IMR-90 (cell line): ENCODE data around the gene RPP21. TPM values are rescaled to one million over a fixed set of nuclear protein-coding genes. Genes with fewer than 3 reads are reported as not detected.

ENCODE experiments used
- ATAC-seq: fragments of 200-7000 bp; cut with Tn5 transposase; 2 replicates; pipeline ENCODE4 v1.9.1; 2020; ENCODE audit warnings: low read depth, mild to moderate bottlenecking, moderate library complexity
- BruUV-seq: library from RNA; stranded (reverse); fragments of 400-500 nt; replicated peaks from 2 replicates; lab custom pipeline; 2021; lab: Mats Ljungman, UMichigan
- CTCF ChIA-PET: fragments of 300-600 bp; formaldehyde crosslinking; extraction: SDS; loops from one replicate; lab custom pipeline; 2021; ENCODE audit warnings: antibody characterized with exemption; lab: Yijun Ruan, JAX
- POLR2A ChIA-PET: fragments of 300-600 bp; sonication (Branson Sonifier 250); formaldehyde crosslinking; loops from one replicate; lab custom pipeline; 2022; ENCODE audit warnings: antibody characterized with exemption; ENCODE audit not compliant: unreplicated experiment; lab: Charles Lee
- DNase-seq: peaks from one replicate; pipeline ENCODE4 v3.0.0; 2013
- H2AFZ ChIP-seq: replicated peaks from 2 replicates; pipeline ENCODE3; 2013; ENCODE audit warnings: low read length, mild to moderate bottlenecking; ENCODE audit not compliant: poor library complexity
- H2AK5ac ChIP-seq: 2 replicates; pipeline ENCODE4 v1.6.1; 2013; ENCODE audit warnings: low read depth, low read length, inconsistent platforms
- H2AK9ac ChIP-seq: replicated peaks from 2 replicates; pipeline ENCODE3; 2013; ENCODE audit warnings: mild to moderate bottlenecking, low read depth, low read length, moderate library complexity; ENCODE audit not compliant: poor library complexity
- H2BK120ac ChIP-seq: 2 replicates; pipeline ENCODE4 v1.6.1; 2013; ENCODE audit warnings: low read depth, low read length, inconsistent platforms
- H2BK15ac ChIP-seq: 3 replicates; pipeline ENCODE4 v1.6.1; 2013; ENCODE audit warnings: low read depth, low read length, inconsistent platforms
- H2BK20ac ChIP-seq: 2 replicates; pipeline ENCODE4 v1.6.1; 2013; ENCODE audit warnings: low read depth, mild to moderate bottlenecking, inconsistent platforms, low read length, moderate library complexity
- H2BK5ac ChIP-seq: 2 replicates; pipeline ENCODE4 v1.6.1; 2013; ENCODE audit warnings: mild to moderate bottlenecking, low read depth, low read length, inconsistent platforms; ENCODE audit not compliant: poor library complexity, severe bottlenecking
- H3K14ac ChIP-seq: replicated peaks from 2 replicates; pipeline ENCODE4 v1.6.1; 2013; ENCODE audit warnings: low read depth, low read length, inconsistent platforms
- H3K18ac ChIP-seq: 2 replicates; pipeline ENCODE4 v1.6.1; 2013; ENCODE audit warnings: low read depth, low read length, control low read depth
- H3K23ac ChIP-seq: 2 replicates; pipeline ENCODE4 v1.6.1; 2013; ENCODE audit warnings: low read depth, low read length, inconsistent platforms
- H3K27ac ChIP-seq: 2 replicates; pipeline ENCODE4 v1.5.1; 2013; ENCODE audit warnings: mild to moderate bottlenecking, control low read depth, low read length; ENCODE audit not compliant: insufficient read depth
- H3K27me3 ChIP-seq: 2 replicates; pipeline ENCODE4 v1.6.1; 2013; ENCODE audit warnings: low read length; ENCODE audit not compliant: control insufficient read depth, insufficient read depth
- H3K36me3 ChIP-seq: 2 replicates; pipeline ENCODE4 v1.6.1; 2013; ENCODE audit warnings: low read length, mixed read lengths; ENCODE audit not compliant: control insufficient read depth, insufficient read depth
- H3K4ac ChIP-seq: 2 replicates; pipeline ENCODE4 v1.6.1; 2013; ENCODE audit warnings: low read depth, low read length, inconsistent platforms
- H3K4me1 ChIP-seq: 2 replicates; pipeline ENCODE4 v1.6.1; 2013; ENCODE audit warnings: low read length, mixed read lengths; ENCODE audit not compliant: control insufficient read depth, insufficient read depth
- H3K4me2 ChIP-seq: 2 replicates; pipeline ENCODE4 v1.6.1; 2013; ENCODE audit warnings: low read depth, mild to moderate bottlenecking, control low read depth, low read length, moderate library complexity
- H3K4me3 ChIP-seq: 2 replicates; pipeline ENCODE4 v1.5.1; 2013; ENCODE audit warnings: low read depth, mild to moderate bottlenecking, control low read depth, low read length, moderate library complexity; ENCODE audit not compliant: insufficient read depth
- H3K56ac ChIP-seq: 2 replicates; pipeline ENCODE4 v1.6.1; 2013; ENCODE audit warnings: low read length, inconsistent platforms; ENCODE audit not compliant: insufficient read depth; ENCODE audit errors: extremely low read depth
- H3K79me1 ChIP-seq, 2 experiments: 2 replicates each; pipeline ENCODE4 v1.6.1; 2013; ENCODE audit warnings: low read length in 2 of 2, inconsistent platforms in 1 of 2, low read depth in 1 of 2
- H3K9ac ChIP-seq: 2 replicates; pipeline ENCODE4 v1.6.1; 2013; ENCODE audit warnings: low read depth, low read length, control low read depth
- H3K9me1 ChIP-seq: 2 replicates; pipeline ENCODE4 v1.6.1; 2013; ENCODE audit warnings: low read length, inconsistent platforms; ENCODE audit not compliant: insufficient read depth
- H3K9me3 ChIP-seq: 2 replicates; pipeline ENCODE4 v1.6.1; 2013; ENCODE audit warnings: low read length; ENCODE audit not compliant: control insufficient read depth, insufficient read depth
- H4K20me1 ChIP-seq: 2 replicates; pipeline ENCODE4 v1.6.1; 2013; ENCODE audit warnings: low read length, inconsistent platforms; ENCODE audit not compliant: insufficient read depth
- H4K5ac ChIP-seq: 2 replicates; pipeline ENCODE4 v1.6.1; 2013; ENCODE audit warnings: mild to moderate bottlenecking, low read depth, low read length, control low read depth
- H4K8ac ChIP-seq, 2 experiments: 2 replicates each; pipeline ENCODE4 v1.6.1; 2013; ENCODE audit warnings: low read depth in 2 of 2, low read length in 2 of 2, control low read depth in 1 of 2, inconsistent platforms in 1 of 2
- H4K91ac ChIP-seq: 2 replicates; pipeline ENCODE4 v1.6.1; 2013; ENCODE audit warnings: low read depth, low read length, inconsistent platforms; ENCODE audit not compliant: insufficient read depth
- BHLHE40 ChIP-seq: fragments of 150-350 bp; IDR thresholded peaks from 2 replicates; pipeline ENCODE4 v1.6.1; 2016; ENCODE audit warnings: mild to moderate bottlenecking, low read depth, low read length
- CEBPB ChIP-seq: IDR thresholded peaks from 2 replicates; pipeline ENCODE4 v1.6.1; 2012; ENCODE audit warnings: low read depth, low read length, improper control_type of control experiment
- CHD1 ChIP-seq: IDR thresholded peaks from 2 replicates; pipeline ENCODE4 v1.6.1; 2012; ENCODE audit warnings: low read depth, low read length, improper control_type of control experiment
- FOS ChIP-seq: fragments of 150-350 bp; IDR thresholded peaks from 2 replicates; pipeline ENCODE4 v1.6.1; 2016; ENCODE audit warnings: low read depth, low read length
- MAFK ChIP-seq: IDR thresholded peaks from 2 replicates; pipeline ENCODE4 v1.6.1; 2012; ENCODE audit warnings: low read depth, low read length, improper control_type of control experiment
- MAZ ChIP-seq: IDR thresholded peaks from 2 replicates; pipeline ENCODE4 v1.6.1; 2012; ENCODE audit warnings: low read depth, mild to moderate bottlenecking, low read length, improper control_type of control experiment, moderate library complexity, borderline replicate concordance
- MXI1 ChIP-seq: IDR thresholded peaks from 2 replicates; pipeline ENCODE4 v1.6.1; 2012; ENCODE audit warnings: low read depth, mild to moderate bottlenecking, low read length, moderate library complexity, borderline replicate concordance
- NFE2L2 ChIP-seq: fragments of 150-350 bp; IDR thresholded peaks from 2 replicates; pipeline ENCODE4 v1.6.1; 2016; ENCODE audit warnings: low read depth, mild to moderate bottlenecking, low read length
- POLR2A ChIP-seq: IDR thresholded peaks from 2 replicates; pipeline ENCODE4 v1.6.1; 2012; ENCODE audit warnings: mild to moderate bottlenecking, low read depth, low read length
- RAD21 ChIP-seq: IDR thresholded peaks from 2 replicates; pipeline ENCODE4 v1.6.1; 2012; ENCODE audit warnings: low read length, improper control_type of control experiment
- RCOR1 ChIP-seq: IDR thresholded peaks from 2 replicates; pipeline ENCODE4 v1.6.1; 2012; ENCODE audit warnings: mild to moderate bottlenecking, low read length, improper control_type of control experiment; ENCODE audit not compliant: insufficient replicate concordance
- RFX5 ChIP-seq: IDR thresholded peaks from 2 replicates; pipeline ENCODE4 v1.8.0; 2012; ENCODE audit warnings: low read depth, mild to moderate bottlenecking, low read length, moderate library complexity
- SMC3 ChIP-seq: fragments of 150-350 bp; IDR thresholded peaks from 2 replicates; pipeline ENCODE4 v1.6.1; 2016; ENCODE audit warnings: low read depth, mild to moderate bottlenecking, antibody characterized with exemption, low read length, moderate library complexity
- USF2 ChIP-seq: fragments of 150-350 bp; IDR thresholded peaks from 2 replicates; pipeline ENCODE4 v1.6.1; 2017; ENCODE audit warnings: mild to moderate bottlenecking, antibody characterized with exemption, low read length, low read depth
- WGBS, 2 experiments: methylation state at CpG; one replicate each; pipeline versions ENCODE4 v1.1.5 to v1.1.7; 2013; ENCODE audit warnings: missing lambda C conversion rate in 2 of 2; ENCODE audit not compliant: insufficient read length in 1 of 2; ENCODE audit errors: extremely low coverage in 2 of 2; 5-methylcytosine and 5-hydroxymethylcytosine counted together
- dilution Hi-C: fragments of 300-500 bp; cut with HindIII; formaldehyde crosslinking; loops from one replicate; pipeline ENCODE4 v1.14.3; 2018; ENCODE audit warnings: low sequenced_read_pairs; ENCODE audit not compliant: unreplicated experiment
- in situ Hi-C: fragments of 300-500 bp; cut with MboI; formaldehyde crosslinking; loops from 3 replicates; pipeline ENCODE4 v1.14.3; 2019; ENCODE audit warnings: low sequenced_read_pairs, inconsistent platforms, mixed read lengths
- intact Hi-C: fragments of 100-400 bp; cut with micrococcal nuclease; formaldehyde crosslinking; loops from 2 replicates; pipeline ENCODE4 v1.10.0; 2022
- polyA plus RNA-seq, 3 experiments: library from polyadenylated mRNA; depleted of rRNA; stranded (reverse); fragments of >200 nt; gene quantifications; 2 replicates each; pipeline ENCODE4 v1.2.3, GENCODE V29; 2012; ENCODE audit warnings: low replicate concordance in 1 of 3
- total RNA-seq: library from RNA; depleted of rRNA; stranded (reverse); fragments of >200 nt; gene quantifications from 2 replicates; pipeline ENCODE4 v1.2.3, GENCODE V29; 2012
- TF ChIP-seq, protein P1 (sequence below): conservative IDR thresholded peaks from 2 replicates; pipeline ENCODE4 v1.5.1; 2012; ENCODE audit warnings: mild to moderate bottlenecking, low read depth, low read length, improper control_type of control experiment
- TF ChIP-seq, protein P2 (sequence below): fragments of 150-350 bp; IDR thresholded peaks from 2 replicates; pipeline ENCODE4 v1.6.1; 2016; ENCODE audit warnings: low read depth, mild to moderate bottlenecking, low read length, moderate library complexity, borderline replicate concordance

The RPP21 gene
- total and polyA plus RNA-seq, 2 of the 4 experiments (the other 2 are of a cell fraction): 28.9 to 79.1 TPM

DNA sequence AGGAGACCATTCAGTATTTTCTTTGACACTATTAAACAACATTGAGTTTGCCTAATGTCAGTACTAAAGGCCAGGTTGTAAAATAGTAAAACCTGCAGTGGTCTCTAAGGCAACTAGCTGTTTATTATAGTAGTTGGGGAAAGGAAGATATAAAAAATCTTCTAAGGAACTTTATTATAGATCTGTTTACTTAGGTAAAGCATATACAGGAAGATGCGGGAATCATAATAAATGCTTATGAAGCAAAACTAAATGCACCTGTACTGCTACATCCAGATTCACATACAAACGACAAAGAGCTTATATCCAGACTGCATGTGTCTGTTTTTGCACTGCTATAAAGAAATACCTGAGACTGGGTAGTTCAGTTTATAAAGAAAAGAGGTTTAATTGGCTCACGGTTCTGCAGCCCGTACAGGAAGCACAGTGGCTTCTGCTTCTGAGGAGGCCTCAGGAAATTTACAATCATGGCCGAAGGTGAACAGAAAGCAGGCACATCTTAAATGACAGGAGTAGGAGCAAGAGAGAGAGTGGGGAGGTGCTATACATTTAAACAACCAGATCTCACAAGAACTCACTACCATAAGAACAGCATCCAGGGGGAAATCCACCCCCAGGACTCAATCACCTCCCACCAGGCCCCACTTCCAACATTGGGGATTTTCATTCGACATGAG lies 26.9 kb upstream of the RPP21 start:
- in situ Hi-C loops: no loop called here
- H2BK15ac ChIP-seq: no peak overlapping the region
- no peak overlapping the region for H2AK9ac ChIP-seq
- H3K14ac ChIP-seq: no peak overlapping the region
- intact Hi-C loops: no loop called here
- no peak overlapping the region for H3K56ac ChIP-seq
- no peak overlapping the region for H2AFZ ChIP-seq
- H2BK5ac ChIP-seq: no peak overlapping the region
- no TSS peak for BruUV-seq
- H2BK120ac ChIP-seq: no peak overlapping the region
- H3K9me3 ChIP-seq: 0 out of 2 replicates have a peak, but pooled peaks cover 2% of the 10 kb centered on the region
- dilution Hi-C loops: no loop called here
- H3K23ac ChIP-seq: no peak overlapping the region
- no peak overlapping the region for H3K4me2 ChIP-seq
- no peak overlapping the region for H2AK5ac ChIP-seq
- H3K18ac ChIP-seq: no peak overlapping the region
- ATAC-seq (no peak), DNase-seq (no peak)
- TF ChIP-seq MAZ: no peak
- no peak for TF ChIP-seq MAFK
- TF ChIP-seq RCOR1: no peak
- no peak for TF ChIP-seq RFX5
- TF ChIP-seq CEBPB: no peak
- TF ChIP-seq NFE2L2: no peak
- TF ChIP-seq, protein P1, sequence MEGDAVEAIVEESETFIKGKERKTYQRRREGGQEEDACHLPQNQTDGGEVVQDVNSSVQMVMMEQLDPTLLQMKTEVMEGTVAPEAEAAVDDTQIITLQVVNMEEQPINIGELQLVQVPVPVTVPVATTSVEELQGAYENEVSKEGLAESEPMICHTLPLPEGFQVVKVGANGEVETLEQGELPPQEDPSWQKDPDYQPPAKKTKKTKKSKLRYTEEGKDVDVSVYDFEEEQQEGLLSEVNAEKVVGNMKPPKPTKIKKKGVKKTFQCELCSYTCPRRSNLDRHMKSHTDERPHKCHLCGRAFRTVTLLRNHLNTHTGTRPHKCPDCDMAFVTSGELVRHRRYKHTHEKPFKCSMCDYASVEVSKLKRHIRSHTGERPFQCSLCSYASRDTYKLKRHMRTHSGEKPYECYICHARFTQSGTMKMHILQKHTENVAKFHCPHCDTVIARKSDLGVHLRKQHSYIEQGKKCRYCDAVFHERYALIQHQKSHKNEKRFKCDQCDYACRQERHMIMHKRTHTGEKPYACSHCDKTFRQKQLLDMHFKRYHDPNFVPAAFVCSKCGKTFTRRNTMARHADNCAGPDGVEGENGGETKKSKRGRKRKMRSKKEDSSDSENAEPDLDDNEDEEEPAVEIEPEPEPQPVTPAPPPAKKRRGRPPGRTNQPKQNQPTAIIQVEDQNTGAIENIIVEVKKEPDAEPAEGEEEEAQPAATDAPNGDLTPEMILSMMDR: no peak
- TF ChIP-seq FOS: no peak
- TF ChIP-seq CHD1: no peak
- TF ChIP-seq MXI1: no peak
- no peak for TF ChIP-seq RAD21
- TF ChIP-seq, protein P2, sequence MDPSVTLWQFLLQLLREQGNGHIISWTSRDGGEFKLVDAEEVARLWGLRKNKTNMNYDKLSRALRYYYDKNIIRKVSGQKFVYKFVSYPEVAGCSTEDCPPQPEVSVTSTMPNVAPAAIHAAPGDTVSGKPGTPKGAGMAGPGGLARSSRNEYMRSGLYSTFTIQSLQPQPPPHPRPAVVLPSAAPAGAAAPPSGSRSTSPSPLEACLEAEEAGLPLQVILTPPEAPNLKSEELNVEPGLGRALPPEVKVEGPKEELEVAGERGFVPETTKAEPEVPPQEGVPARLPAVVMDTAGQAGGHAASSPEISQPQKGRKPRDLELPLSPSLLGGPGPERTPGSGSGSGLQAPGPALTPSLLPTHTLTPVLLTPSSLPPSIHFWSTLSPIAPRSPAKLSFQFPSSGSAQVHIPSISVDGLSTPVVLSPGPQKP: no peak
- TF ChIP-seq BHLHE40: no peak
- no peak for TF ChIP-seq POLR2A
- TF ChIP-seq USF2: no peak
- TF ChIP-seq SMC3: no peak
- ChIA-PET POLR2A (no interaction called here), CTCF (no interaction called here)
- WGBS, 2 experiments: no CpG with 5 or more reads among the region's 6 CpGs
- H3K4me1 ChIP-seq: peaks cover 2% of the 10 kb centered on the region; the same call in 1 of the 2 replicates
- H4K20me1 ChIP-seq: peaks cover 57% of the 10 kb centered on the region
- peaks cover 44 to 74% of the 10 kb centered on the region in 2 experiments for H3K79me1 ChIP-seq
- no peak overlapping the region for H3K4me3 ChIP-seq
- H2BK20ac ChIP-seq: no peak overlapping the region
- no peak overlapping the region for H3K27ac ChIP-seq
- H4K91ac ChIP-seq: no peak overlapping the region
- no peaks in the 10 kb centered on the region for H3K27me3 ChIP-seq
- H3K36me3 ChIP-seq: peaks cover 13% of the 10 kb centered on the region
- H3K9ac ChIP-seq: no peak overlapping the region
- no peak overlapping the region for H4K8ac ChIP-seq
- no peak overlapping the region for H3K4ac ChIP-seq
- no peak overlapping the region for H4K5ac ChIP-seq
- H3K9me1 ChIP-seq: peaks cover 11% of the 10 kb centered on the region
